AG04450 (cell line): ENCODE data around the gene PTPN18. TPM values are rescaled to one million over a fixed set of nuclear protein-coding genes. Genes with fewer than 3 reads are reported as not detected.

ENCODE experiments used
- CTCF ChIA-PET: fragments of 300-600, 350-600 bp; formaldehyde crosslinking; extraction: SDS; loops from one replicate; lab custom pipeline; 2022; ENCODE audit warnings: antibody characterized with exemption, inconsistent platforms; lab: Charles Lee
- POLR2A ChIA-PET: fragments of 350-600 bp; formaldehyde crosslinking; extraction: SDS; loops from one replicate; lab custom pipeline; 2021; ENCODE audit warnings: antibody characterized with exemption, inconsistent platforms; lab: Yijun Ruan, JAX
- DNase-seq: peaks from one replicate; pipeline ENCODE4 v3.0.0-alpha.2; 2011; ENCODE audit warnings: low read depth, low spot score
- H3K27ac ChIP-seq: one replicate; pipeline ENCODE4 v1.5.1; 2012; ENCODE audit warnings: low read depth, low read length, control low read depth
- H3K27me3 ChIP-seq: one replicate; pipeline ENCODE4 v1.6.0; 2012; ENCODE audit warnings: low read length; ENCODE audit not compliant: control insufficient read depth, insufficient read depth
- H3K4me3 ChIP-seq: 2 replicates; pipeline ENCODE4 v1.5.1; 2011; ENCODE audit warnings: mild to moderate bottlenecking, low read depth, low read length, control low read depth
- H3K9me3 ChIP-seq: 2 replicates; pipeline ENCODE4 v1.5.1; 2012; ENCODE audit warnings: low read length; ENCODE audit not compliant: control insufficient read depth, insufficient read depth
- polyA plus RNA-seq: library from polyadenylated mRNA; depleted of rRNA; stranded (reverse); fragments of >200 nt; gene quantifications from 2 replicates; pipeline ENCODE4 v1.2.3, GENCODE V29; 2011
- TF ChIP-seq, protein P1 (sequence below): IDR thresholded peaks from 2 replicates; pipeline ENCODE4 v1.5.1; 2011; ENCODE audit warnings: low read depth, low read length, control low read depth, inconsistent platforms

Gene PTPN18
- polyA plus RNA-seq, 1 experiment, result 10.1 TPM

DNA sequence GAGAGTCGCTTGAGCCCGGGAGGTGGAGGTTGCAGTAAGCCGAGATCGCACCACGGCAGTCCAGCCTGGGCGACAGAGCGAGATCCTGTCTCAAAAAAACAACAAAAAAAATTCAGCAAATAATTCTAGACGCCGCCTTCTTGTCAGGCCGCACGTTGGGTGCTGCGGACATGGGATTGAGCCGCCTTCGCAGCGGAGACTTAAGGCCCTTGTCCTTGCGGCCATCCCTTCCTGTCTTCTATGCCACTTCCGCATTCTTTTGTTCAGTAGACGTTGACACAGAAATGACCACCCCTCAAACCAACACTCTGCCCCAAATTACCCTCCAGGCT lies 15.8 kb downstream of the PTPN18 start:
- Histone ChIP-seq H3K4me3 (peak overlapping the region; percentile 89), H3K27me3 (no peaks in the 10 kb centered on the region), H3K9me3 (peaks cover 3% of the 10 kb centered on the region), H3K27ac (peak overlapping the region; percentile 31)
- POLR2A ChIA-PET, result no interaction called here
- DNase-seq, result no peak
- CTCF ChIA-PET, result interaction anchor here (0.7 kb wide), 1 partner anchor 12 kb away, joined by 4 read pairs; no protein-coding TSS in a partner anchor
- TF ChIP-seq, protein P1, sequence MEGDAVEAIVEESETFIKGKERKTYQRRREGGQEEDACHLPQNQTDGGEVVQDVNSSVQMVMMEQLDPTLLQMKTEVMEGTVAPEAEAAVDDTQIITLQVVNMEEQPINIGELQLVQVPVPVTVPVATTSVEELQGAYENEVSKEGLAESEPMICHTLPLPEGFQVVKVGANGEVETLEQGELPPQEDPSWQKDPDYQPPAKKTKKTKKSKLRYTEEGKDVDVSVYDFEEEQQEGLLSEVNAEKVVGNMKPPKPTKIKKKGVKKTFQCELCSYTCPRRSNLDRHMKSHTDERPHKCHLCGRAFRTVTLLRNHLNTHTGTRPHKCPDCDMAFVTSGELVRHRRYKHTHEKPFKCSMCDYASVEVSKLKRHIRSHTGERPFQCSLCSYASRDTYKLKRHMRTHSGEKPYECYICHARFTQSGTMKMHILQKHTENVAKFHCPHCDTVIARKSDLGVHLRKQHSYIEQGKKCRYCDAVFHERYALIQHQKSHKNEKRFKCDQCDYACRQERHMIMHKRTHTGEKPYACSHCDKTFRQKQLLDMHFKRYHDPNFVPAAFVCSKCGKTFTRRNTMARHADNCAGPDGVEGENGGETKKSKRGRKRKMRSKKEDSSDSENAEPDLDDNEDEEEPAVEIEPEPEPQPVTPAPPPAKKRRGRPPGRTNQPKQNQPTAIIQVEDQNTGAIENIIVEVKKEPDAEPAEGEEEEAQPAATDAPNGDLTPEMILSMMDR, result no peak

DNA sequence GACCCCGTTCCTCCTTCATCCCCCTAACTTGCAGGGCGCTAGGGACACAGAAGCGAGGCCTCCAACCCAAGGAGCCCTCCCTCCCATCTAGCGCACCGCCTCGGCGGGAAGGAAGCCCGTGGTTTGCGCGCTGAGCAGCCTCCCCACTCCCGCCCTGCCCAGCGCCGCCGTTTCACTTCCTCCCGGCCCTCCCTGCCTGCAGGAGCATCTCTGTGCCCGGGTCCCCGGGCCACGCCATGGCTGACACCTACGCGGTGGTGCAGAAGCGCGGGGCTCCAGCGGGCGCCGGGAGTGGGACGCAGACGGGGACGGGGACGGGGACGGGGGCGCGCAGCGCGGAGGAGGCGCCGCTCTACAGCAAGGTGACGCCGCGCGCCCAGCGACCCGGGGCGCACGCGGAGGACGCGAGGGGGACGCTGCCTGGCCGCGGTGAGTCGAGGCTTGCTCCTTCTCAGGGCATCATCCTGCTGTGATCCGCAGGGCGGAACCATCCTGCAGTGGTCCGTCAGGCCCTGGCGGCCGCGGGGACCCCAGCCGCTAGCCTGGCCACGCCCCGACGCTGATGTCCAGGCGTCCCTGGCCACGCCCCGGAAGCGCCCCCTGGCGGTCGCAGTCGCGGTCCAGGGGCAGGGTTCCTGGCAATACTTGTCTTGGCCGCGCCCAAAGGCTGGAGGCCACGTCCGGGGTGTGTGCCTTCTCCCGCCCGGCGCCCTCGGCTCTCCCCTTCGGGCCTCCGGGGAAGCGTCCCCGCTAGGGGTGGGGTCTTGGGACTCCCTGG lies 16.4 kb downstream of the PTPN18 start:
- POLR2A ChIA-PET, result interaction anchor here (0.9 to 1.3 kb wide), 4 partner anchors 16 to 35 kb away, joined by 3 to 5 read pairs (median 4); partner anchors contain the start of genes IMP4 and PTPN18
- Histone ChIP-seq H3K9me3 (peaks cover 2% of the 10 kb centered on the region), H3K27ac (peak overlapping the region; percentile 65), H3K4me3 (peak overlapping the region; percentile 89), H3K27me3 (no peaks in the 10 kb centered on the region)
- CTCF ChIA-PET, result interaction anchor here (0.7 to 2.3 kb wide), 14 partner anchors 10 to 669 kb away, joined by 3 to 29 read pairs (median 8); partner anchors contain the start of genes IMP4 and PTPN18
- TF ChIP-seq, protein P1, result peak; percentile 79
- peak; percentile 52 for DNase-seq

DNA sequence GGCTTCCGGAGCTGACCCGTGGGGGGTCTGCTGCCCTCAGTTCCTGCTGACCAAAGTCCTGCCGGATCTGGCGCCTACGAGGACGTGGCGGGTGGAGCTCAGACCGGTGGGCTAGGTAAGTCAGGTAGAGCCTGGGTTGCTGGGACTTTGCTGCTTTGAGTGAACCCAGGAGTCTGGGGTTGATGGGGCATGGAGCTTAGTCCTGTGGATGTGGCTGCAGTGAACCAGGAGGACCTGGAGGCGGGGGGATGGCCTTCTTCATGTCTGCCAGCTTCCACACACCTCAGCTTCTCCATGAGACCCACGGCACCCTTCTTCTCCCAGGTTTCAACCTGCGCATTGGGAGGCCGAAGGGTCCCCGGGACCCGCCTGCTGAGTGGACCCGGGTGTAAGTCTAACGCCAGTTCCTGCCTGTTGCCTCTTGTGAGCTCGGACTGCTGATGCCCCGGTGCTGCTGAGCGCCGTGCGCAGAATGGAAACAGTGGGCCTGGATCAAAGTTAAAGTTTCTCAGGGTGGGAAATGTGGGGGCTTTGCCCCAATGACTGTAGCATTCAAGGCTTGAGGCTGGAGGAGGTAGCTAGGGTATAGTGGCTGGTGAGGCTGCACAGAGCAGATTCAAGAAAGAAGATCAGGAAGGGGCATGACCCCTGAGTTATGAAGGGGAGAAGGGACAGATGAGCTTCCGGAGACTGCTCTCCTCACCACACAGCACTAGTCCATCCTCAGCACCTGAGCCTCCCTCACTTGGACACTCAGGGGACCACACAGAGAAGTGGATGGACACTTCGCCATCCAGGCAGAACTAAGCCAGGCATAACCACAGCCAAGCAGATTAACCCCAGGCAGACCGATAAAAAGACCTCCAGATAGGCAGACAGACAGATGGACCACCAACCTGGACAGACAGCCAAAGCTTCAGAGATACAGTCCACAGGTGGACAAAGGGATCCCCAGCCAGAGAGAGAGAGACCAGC lies 17.3 kb downstream of the PTPN18 start:
- DNase-seq, result no peak

DNA sequence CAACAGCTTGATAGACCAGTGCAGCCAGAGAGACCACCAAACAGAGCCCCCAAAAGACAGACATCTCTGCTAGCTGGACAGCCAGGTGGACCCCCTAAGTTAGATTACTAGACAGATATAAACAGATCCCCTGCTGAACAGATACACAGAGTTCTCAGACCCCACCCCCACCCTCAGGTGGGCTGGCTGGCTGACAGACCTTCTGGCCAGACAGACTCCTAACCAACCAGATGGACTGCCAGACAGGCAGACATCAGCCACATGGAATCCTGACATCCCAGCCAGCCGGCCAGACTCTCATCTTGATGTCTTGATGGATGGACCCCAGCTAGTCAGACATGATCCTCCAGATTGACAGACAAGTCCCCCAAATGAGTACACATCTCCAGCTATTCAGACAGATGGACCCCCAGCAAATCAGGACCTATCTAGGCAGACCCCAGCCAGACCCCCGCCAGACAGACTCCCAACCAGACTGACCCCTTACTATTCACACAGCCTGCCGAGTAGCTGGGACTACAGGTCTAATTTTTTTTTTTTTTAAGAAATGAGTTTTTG lies 18.0 kb downstream of the PTPN18 start:
- H3K27me3 ChIP-seq, result no peaks in the 10 kb centered on the region
- DNase-seq, result no peak
- TF ChIP-seq, protein P1, result no peak
- no peaks in the 10 kb centered on the region; the same call in 1 of the 2 replicates for H3K9me3 ChIP-seq
- H3K4me3 ChIP-seq, result peak overlapping the region; percentile 89
- H3K27ac ChIP-seq, result no peak overlapping the region
- ChIA-PET POLR2A (interaction anchor here (1.1 to 1.3 kb wide), 3 partner anchors 18 to 37 kb away, joined by 3 to 5 read pairs (median 4); partner anchors contain the start of genes IMP4 and PTPN18), CTCF (interaction anchor here (0.6 to 2.3 kb wide), 13 partner anchors 8 to 1945 kb away, joined by 3 to 29 read pairs (median 8); partner anchors contain the start of genes IMP4 and PTPN18)

More for the DNA sequence above, 17.3 kb downstream of the PTPN18 start:
- TF ChIP-seq, protein P1, result no peak
- CTCF ChIA-PET, result interaction anchor here (0.6 to 2.3 kb wide), 18 partner anchors 9 to 1945 kb away, joined by 3 to 29 read pairs (median 6); partner anchors contain the start of genes IMP4 and PTPN18
- Histone ChIP-seq H3K9me3 (no peaks in the 10 kb centered on the region; the same call in 1 of the 2 replicates), H3K4me3 (peak overlapping the region; percentile 89), H3K27ac (peak overlapping the region; percentile 65), H3K27me3 (no peaks in the 10 kb centered on the region)
- POLR2A ChIA-PET, result interaction anchor here (0.9 to 1.3 kb wide), 5 partner anchors 15 to 36 kb away, joined by 3 to 5 read pairs (median 4); partner anchors contain the start of genes IMP4 and PTPN18
